Measurements from ENCODE around the gene DAP.
"Not testable (repeated sequence)": the region's sequence is repeated elsewhere in the genome, so short reads cannot be mapped to it uniquely, and the experiment has no call there.

Gene DAP

DNA sequence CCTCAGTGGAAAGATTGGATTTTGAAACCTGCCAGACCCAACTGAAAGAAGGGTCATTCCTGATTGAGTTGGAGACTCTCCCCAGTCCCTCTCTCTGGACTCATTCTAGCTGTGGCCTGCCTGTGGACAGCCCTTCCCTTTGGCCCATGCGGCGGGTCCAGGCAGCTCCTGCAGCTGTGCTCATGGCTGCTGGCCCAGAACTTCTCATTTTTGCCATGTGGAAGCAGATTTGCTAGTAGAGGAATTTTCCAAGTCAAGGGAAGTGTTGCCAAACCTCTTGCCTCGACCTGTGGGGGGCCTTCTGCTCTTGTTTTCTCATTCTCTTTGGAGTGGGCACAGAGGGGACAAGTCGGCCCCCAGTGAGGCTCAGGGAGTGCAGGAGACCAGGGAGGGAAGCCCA is 108.0 kb downstream of the DAP start:
- DNase-seq (ENCODE audit: low spot score) = no peak

DNA sequence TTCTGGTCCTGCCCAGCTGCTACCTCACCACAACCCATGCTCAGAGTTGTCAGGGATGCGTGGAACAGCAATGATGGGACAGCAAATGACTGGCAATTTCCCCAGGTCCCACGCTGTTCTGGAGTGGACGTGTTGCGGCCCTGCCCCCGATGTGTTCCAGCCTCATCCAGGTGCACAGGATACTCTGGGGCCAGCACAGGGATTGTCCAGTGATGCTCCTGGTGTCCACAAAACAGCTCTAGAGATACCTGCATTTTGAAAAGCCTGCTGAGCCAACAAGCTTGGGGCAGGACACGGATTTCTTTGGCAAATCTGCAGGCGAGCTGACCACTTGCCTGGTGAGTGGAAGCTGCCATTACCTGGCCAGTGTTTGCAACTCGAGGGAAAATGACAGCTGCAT is 108.4 kb downstream of the DAP start:
- no peak for DNase-seq (ENCODE audit: low spot score)

DNA sequence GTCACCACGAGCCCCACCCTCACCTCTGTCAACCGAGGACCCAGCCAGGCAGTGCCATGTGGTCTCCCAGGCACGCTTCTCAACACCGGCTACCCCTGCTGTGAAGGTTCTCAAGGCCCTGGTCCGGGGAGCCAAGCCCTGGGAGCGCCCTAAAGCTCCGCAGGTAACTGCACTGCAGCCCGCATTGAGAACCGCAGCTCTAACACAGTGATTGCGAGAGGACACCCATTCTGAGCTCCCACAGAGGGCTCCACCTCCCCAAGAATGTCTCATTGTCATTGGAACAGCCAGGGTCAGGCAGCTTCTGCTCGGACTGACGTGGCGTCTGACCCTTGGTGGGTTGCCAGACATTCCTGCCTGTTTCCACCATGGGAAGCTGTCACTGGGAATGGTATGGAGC is 108.9 kb downstream of the DAP start:
- no peak for DNase-seq (ENCODE audit: low spot score)

DNA sequence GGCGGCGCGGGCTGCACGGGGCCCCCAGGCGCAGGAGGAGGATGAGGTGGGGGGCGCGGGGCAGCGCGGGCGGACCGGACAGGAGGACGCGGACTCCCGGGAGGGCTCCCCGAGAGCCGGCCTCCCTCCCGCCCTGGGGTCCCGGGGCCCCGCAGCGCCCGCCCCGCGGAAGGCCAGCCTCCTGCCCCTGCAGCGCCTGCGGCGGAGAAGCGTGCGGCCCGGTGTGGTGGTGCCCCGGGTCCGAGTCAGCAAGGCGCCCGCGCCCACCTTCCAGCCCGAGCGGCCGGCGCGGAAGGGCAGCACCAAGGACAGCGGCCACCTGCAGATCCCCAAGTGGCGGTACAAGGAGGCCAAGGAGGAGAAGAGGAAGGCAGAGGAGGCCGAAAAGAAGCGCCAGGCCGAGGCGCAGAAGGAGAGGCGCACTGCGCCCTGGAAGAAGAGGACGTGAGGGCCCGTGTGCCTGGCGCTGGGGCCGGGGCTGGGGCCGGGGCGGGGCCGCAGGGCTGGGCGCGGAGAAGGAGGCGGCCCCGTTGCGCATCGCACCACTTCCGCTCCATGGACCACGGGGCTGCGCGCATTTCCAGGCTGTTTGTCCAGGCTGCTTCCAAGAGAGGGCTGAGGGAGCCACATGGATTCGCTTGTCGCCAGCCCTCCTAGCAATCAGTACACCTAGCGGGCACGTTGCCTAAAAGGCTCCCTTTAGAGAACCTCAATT is 111.2 kb downstream of the DAP start:
- no peak for DNase-seq (ENCODE audit: low spot score)

DNA sequence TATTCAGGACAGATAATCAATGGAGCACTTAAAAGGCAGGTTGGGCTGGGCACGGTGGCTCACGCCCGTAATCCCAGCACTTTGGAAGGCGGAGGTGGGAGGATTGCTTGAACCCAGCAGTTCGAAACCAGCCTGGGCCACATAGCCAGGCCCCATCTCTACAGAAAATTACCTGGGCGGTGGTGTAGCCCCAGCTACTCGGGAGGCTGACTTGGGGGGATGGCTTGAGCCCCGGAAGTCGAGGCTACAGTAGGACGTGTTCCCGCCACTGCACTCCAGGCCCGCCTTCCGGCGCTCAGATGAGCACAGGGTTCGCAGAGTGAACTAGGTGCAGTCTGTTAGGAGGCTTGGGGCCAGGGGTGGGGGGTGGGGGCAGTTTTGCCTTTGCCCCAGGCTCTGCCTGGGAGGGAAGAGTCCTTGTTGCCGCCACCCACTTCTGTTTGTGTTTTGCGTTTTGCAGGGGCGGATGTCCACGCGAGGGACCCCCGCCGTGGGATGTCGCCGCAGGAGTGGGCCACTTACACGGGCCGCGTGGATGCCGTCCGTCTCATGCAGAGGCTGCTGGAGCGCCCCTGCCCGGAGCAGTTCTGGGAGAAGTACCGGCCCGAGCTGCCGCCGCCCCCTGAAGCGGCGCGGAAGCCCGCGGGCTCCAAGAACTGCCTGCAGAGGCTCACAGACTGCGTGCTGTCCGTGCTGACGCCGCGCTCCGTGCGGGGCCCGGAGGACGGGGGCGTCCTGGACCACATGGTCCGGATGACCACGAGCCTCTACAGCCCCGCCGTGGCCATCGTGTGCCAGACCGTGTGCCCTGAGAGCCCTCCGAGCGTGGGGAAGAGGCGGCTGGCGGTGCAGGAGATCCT is 112.0 kb downstream of the DAP start:
- no peak for DNase-seq (ENCODE audit: low spot score)

DNA sequence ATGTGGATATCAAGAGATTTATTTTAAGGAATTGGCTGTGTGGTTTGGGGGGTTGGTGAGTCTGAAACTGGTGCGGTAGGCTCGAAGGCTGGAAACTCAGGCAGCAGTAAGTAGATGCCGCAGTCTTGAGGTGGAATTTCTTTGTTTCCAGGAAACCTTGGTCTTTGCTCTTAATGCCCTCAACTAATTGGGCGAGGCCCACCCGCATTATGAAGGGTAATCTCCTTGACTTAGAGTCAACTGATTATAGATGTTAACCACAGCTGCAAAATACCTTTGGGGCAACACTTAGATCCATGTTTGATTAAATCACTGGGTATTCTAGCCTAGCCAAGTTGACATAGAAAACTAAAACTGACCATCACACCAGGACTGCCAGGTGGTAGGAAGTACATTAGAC is 113.4 kb downstream of the DAP start:
- DNase-seq (ENCODE audit: low spot score) = no peak

DNA sequence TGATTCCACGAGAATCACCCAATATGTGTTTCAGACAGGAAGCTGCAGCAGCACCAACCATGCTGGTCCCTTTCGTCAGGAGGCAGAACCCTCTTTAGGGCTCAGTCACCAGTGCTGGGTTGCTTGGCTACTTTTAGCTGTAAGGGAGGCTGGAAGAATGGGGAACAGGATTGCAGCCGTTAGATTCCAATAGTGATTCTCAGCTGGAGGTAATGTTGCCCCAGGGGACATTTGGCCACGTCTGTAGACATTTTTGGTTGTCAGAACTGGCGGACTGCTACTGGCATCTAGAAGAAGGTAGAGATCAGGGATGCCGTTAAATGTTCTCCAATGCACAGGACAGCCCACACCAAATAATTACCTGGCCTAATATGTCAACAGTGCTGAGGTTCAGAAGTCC is 115.4 kb downstream of the DAP start:
- no peak for DNase-seq (ENCODE audit: low spot score)

DNA sequence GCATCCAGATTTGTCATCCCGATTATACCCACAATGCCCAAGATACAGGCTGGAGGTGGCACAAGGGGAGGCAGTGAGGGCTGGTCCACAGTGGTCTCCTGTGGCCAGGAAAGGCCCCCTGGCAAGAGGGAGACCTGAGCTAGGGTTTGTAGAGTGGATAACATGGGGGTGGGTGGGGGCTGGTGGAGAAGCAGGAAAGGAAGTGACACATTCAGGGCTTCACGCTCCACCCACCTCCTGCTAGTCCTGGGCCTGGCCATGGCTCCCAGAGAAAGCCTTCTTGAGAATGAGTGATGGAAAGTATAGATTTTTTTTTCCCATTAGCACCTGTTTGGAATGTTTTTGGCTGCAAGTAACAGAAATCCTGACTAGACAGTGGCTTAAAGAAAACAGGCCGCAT is 115.9 kb downstream of the DAP start:
- no peak for DNase-seq (ENCODE audit: low spot score)

DNA sequence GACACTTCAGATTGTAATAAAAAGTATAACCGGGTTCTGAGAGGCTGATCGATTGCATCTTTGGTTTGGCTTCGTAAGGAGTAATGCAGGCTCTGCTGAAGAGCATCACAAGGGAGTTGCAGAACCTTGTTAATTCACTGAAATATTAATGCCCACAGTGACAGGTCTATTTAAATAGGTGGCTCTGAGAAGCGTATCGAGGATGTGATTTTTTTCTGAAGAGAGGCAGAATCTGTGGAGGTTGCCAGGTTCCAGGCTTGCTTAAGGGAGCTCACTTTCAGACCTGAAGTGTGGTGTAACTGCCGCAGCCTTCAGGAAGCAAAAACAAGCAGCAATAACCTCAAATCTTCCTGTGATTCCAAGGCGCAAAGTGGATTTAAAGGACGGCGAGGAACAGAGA is 116.8 kb downstream of the DAP start:
- no peak for DNase-seq (ENCODE audit: low spot score)

DNA sequence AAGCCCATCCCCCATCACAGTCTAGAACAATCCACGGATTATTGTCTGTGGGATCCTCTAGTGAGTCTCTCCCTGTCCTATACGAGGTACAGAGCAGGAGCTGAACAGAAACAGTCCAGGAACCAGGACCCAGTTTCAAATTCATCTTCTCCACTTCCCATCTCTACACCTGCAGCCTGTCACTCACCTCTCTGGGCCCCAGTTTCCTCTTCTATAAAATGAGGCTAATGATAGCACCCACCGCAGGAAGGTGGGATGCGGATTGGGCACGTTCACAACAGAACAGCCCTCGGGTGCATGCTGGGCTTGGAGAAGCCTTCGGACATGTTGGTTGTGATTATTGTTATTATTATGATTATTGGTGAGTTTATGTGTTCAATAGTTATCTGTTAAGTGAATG is 118.7 kb downstream of the DAP start:
- DNase-seq (ENCODE audit: low spot score) = no peak

DNA sequence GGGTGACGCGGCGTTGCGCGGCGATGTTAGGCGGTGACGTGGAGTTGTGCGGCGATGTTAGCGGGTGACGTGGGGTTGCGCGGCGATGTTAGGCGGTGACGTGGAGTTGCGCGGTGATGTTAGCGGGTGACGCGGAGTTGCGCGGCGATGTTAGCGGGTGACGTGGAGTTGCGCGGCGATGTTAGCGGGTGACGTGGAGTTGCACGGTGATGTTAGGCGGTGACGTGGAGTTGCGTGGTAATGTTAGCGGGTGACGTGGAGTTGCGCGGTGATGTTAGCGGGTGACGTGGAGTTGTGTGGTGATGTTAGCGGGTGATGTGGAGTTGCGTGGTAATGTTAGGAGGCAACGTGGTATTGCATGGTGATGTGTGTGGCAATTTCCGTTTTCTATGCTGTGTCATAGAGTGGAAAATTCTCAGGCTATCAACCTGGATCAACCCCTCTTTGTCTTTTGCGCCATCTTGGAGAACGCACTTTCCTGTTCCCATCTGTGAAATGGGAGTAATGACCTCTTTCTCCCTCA is 121.1 kb downstream of the DAP start:
- no peak for DNase-seq (ENCODE audit: low spot score)

DNA sequence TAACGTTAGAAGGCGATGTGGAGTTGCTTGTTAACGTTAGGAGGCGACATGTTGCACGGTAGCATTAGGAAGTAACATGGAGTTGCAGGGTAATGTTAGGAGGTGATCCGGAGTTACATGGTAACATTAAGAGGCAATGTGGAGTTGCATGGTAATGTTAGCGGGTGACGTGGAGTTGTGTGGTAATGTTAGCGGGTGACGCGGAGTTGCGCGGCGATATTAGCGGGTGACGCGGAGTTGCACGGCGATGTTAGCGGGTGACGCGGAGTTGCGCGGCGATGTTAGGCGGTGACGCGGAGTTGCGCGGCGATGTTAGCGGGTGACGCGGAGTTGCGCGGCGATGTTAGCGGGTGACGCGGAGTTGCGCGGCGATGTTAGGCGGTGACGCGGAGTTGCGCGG is 122.3 kb downstream of the DAP start:
- DNase-seq (ENCODE audit: low spot score) = not testable (repeated sequence)

DNA sequence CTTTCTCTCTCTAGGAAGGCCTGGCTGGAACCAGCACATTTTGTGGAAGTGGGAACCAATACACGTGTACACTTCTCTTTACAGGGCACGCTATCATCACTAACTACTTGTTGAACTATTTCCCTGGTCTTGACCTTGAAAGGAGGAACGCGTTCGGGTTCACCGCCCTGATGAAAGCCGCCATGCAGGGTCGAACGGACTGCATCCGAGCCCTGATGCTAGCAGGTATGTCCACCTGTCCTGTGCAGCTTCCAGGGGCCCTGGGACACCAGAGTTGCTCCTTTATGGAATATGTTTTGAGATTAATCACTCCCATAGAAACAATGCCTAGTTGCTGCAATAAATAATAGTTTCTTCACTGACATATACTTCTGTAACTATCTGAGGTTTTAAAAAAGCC is 123.1 kb downstream of the DAP start:
- DNase-seq (ENCODE audit: low spot score) = no peak

DNA sequence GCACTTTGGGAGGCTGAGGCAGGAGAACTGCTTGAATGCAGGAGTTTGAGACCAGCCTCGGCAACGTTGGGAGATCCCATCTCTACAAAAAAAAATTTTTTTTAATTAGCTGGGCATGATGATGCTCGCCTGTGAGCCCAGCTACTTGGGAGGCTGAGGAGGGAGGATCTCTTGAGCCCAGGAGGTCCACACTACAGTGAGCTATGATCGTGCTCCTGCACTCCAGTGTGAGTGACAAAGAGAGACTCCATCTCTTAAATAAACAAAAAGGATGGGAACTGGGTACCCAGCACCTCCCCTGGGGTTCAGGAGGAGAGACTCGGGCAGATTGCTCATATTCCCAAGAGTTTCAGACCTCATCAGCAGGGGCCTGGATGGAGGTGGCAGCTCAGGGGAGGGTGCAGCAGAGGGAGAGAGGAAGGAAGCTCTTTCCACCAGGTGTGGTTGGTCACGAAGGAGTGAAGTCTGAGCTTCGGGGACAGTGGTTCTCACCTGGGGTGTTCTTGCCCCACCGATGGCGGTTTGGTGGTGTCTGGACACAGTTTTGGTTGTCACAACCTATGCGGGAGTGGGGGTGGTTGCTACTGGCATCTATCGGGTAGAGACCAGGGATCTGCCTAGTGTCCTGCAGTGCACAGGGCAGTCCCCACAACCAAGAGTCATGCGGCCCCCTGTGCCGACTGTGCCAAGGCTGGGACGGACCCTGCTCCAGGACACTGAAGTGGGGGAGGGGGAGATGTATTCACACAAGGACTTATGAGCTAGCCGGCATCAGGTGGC is 124.5 kb downstream of the DAP start:
- no peak for DNase-seq (ENCODE audit: low spot score)

DNA sequence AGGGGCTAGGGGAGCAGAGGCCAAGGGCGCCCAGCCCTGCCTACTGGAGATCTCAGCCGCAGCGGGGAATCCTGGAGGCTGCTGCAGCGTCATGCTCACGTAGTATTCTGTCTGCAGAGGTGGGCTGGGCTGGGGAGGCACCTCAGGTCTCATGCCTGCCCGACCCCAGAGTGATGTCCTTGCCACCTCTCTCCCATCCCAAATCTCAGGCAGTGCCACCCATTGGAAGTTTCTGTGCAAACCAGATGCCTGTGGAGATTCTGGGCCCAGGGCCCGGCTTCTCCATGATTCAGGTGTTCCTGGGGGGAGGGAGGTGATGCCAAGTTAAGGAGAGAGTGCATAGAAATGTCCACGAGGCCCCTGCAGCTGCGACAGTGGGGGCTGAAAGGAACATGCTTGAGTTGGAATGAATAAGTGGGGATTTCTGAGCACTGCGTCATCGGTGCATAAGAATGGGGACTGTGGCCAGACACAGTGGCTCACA is 125.1 kb downstream of the DAP start:
- DNase-seq (ENCODE audit: low spot score) = no peak

DNA sequence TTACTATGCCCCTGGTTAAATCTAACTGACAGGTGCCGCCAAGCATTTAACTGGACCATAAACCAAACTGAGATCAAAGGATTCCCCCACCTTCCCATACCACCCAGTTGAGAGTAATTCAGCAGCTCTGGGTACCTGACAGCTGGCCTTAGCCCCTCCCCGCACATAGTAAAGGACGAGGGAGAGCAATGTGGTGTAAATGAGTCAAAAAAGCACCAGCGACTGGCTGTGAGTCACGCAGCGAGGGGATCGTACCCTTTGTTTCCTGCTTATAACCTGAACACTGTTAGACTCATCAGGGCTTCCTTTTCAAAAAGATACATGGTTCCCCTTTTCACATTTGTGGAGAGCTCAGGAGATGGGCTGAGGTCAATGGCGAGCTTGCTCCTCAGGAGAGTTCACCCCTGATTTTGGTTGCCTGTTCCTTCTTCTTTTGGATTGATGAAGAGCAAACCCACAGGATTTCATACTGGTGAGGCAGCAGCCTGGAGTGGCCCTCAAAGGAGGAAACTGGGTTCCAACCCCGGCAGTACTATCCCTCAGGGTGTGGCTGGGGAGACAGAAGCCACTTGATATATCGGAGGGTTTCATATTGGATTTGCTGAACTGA is 125.7 kb downstream of the DAP start:
- DNase-seq (ENCODE audit: low spot score) = no peak

DNA sequence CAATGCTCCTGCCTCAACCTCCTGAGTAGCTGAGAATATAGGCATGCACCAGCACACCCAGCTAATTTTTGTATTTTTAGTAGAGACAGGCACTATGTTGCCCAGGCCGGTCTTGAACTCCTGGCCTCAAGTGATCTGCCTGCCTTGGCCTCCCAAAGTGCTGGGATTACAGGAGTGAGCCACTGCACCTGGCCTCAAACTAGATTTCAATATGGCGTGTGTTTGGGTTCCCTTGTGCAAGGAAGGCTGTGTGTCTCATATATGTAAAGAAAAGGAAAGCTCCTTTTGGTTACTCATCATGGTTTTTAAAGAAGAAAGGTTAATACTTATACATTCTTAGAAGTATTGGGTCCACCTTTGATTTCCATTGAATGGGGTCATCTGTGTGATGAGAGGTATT is 126.5 kb downstream of the DAP start:
- no peak for DNase-seq (ENCODE audit: low spot score)

DNA sequence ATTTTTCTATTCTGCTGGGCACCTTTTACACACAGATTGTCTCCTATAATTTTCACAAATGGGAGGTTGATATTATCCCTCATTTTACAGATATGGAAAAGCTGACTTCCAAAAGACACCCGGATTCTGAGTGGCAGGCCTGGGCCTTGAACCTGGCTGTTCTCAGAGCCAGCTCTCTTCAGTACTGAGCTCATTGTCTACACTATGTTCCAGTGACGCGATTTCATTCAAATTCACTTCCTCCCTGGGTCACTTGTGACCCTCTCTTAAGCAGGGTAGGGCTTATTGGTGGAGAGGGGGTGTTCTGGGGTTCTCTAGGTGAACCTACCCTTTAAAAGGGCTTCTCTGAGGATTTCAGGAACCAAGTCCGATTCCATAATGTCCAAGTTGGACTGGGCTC is 127.0 kb downstream of the DAP start:
- no peak for DNase-seq (ENCODE audit: low spot score)

DNA sequence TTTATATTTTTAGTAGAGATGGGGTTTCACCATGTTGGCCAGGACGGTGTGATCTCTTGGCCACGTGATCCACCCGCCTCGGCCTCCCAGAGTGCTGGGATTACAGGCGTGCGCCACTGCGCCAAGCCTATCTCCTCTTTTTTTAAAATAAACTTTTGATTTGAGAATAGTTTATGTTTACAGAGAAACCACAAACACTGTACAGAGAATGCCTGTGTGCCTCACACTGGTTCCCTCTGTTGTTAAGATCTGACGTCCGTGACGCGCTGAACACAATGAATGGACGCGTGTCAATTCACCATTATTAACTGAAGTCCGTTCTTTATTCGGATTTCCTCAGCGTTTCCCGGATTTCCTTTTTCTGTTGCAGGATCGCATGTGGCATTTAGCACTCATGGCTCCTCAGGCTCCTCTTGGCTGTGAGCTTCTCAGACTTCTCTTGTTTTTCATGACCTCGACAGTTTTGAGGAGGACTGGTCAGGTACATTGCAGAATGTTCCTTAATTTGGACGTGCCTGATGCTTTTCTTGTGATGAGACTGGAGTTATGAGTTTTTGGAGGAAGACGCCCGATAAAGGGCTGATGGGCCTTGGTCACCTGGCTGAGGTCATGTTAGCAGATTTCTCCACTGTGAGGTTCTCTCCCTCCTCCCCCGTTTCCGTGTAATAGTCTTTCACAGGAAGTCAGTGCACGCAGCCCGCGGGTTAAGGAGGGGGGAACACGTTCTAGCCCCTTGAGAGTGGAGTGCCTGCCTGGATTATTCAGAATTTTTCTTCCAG is 127.6 kb downstream of the DAP start:
- DNase-seq (ENCODE audit: low spot score) = no peak

DNA sequence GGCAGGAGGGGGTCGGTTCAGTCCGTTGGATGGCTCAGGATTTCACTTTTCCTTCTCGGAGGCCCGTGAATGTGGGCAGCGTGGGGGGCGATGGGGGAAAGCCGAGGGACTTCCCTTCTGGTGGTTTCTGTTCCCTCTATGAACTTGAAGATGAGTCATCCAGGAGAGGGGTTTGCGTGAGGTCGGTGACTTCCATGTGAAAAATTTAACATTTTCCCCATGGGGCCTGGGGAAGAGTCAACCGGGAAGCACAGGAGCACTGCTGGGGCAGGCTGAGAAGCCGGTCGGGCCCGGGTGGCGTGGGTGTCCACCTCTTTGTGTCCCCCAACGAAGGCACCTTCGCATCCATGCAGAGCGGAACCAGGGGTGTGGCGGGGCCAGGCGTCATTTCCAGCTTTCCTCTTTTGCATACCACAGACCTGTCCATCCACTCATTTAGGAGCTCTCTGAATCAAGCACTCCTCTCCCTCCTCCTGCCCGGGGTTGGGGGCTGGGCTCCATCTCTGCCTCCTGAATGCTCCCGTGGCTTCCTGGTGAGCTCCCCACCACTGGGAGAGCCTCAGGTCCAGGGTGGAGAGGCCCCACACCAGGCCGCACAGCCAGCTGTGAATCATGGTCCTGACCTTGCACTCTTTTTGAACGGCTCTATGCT is 128.8 kb downstream of the DAP start:
- no peak for DNase-seq (ENCODE audit: low spot score)

Data from AG08396 (cell line).